Eye (tissue), 1 donor: ENCODE measurements around the gene ESM1.
"Not testable (repeated sequence)": the region's sequence is repeated elsewhere in the genome, so short reads cannot be mapped to it uniquely, and the experiment has no call there.

Source experiments
- DNase-seq: peaks from one replicate; pipeline ENCODE4 v3.0.0-alpha.2; 2015

The ESM1 gene

GRCh38 chr5:54985301-54986268, at the start of gene ESM1:
ESM1 (minus strand) TSS chr5:54985593; CDS start chr5:54985517, 76 bp downstream.
- peak; percentile 37 for DNase-seq

GRCh38 chr5:55033568-55033967, 48.2 kb upstream of the ESM1 start:
- DNase-seq, result no peak

- no peak for DNase-seq
These were observed 46.1 kb upstream of the ESM1 start for GRCh38 chr5:55031492-55031891.

GRCh38 chr5:55030676-55031369, 45.4 kb upstream of the ESM1 start:
- no peak for DNase-seq

- no peak for DNase-seq
These were observed 44.8 kb upstream of the ESM1 start for GRCh38 chr5:55030220-55030619.

- no peak for DNase-seq
These were observed 42.2 kb upstream of the ESM1 start for GRCh38 chr5:55027595-55027994.

GRCh38 chr5:55022450-55022849, 37.1 kb upstream of the ESM1 start:
- DNase-seq, result no peak

GRCh38 chr5:55021821-55022220, 36.4 kb upstream of the ESM1 start:
- DNase-seq, result peak; percentile 52

- DNase-seq, result peak; percentile 38
These were observed 36.0 kb upstream of the ESM1 start for GRCh38 chr5:55021410-55021809.

GRCh38 chr5:55010149-55010548, 24.8 kb upstream of the ESM1 start:
- DNase-seq, result not testable (repeated sequence)

- no peak for DNase-seq
These were observed 19.3 kb upstream of the ESM1 start for GRCh38 chr5:55004729-55005128.

GRCh38 chr5:55003432-55004065, 18.2 kb upstream of the ESM1 start:
- DNase-seq, result no peak

- DNase-seq, result not testable (repeated sequence)
These were observed 16.8 kb upstream of the ESM1 start for GRCh38 chr5:55002166-55002565.

GRCh38 chr5:54997081-54997480, 11.7 kb upstream of the ESM1 start:
- no peak for DNase-seq

GRCh38 chr5:54996466-54996865, 11.1 kb upstream of the ESM1 start:
- DNase-seq, result no peak

- no peak for DNase-seq
These were observed 9.8 kb upstream of the ESM1 start for GRCh38 chr5:54995168-54995567.

GRCh38 chr5:54994628-54995027, 9.2 kb upstream of the ESM1 start:
- no peak for DNase-seq

GRCh38 chr5:54993318-54993717, 7.9 kb upstream of the ESM1 start:
- no peak for DNase-seq

GRCh38 chr5:54991416-54991815, 6.0 kb upstream of the ESM1 start:
- DNase-seq, result no peak

GRCh38 chr5:54990841-54991258, 5.5 kb upstream of the ESM1 start:
- DNase-seq, result no peak

- DNase-seq, result no peak
These were observed 3.4 kb upstream of the ESM1 start for GRCh38 chr5:54988817-54989216.

- no peak for DNase-seq
These were observed 2.8 kb upstream of the ESM1 start for GRCh38 chr5:54988218-54988617.

- DNase-seq, result no peak
These were observed 869 bp upstream of the ESM1 start for GRCh38 chr5:54986269-54986654.

- DNase-seq, result no peak
These were observed 3.5 kb downstream of the ESM1 start for GRCh38 chr5:54981928-54982327.
